Measurements from ENCODE around the gene TSPAN11.

Gene TSPAN11

GRCh38 chr12:31034372-31034771, 107.8 kb downstream of the TSPAN11 start:
- H3K36me3 ChIP-seq (ENCODE audit: low read depth), result no peaks in the 10 kb centered on the region
- TF ChIP-seq CTCF (IDR thresholded peaks at IDR 0.05; ENCODE audit: poor library complexity, severe bottlenecking), result no peak
- no peaks in the 10 kb centered on the region for H3K4me1 ChIP-seq (ENCODE audit: insufficient read depth, poor library complexity, severe bottlenecking)
- H3K27me3 ChIP-seq (ENCODE audit: insufficient read depth, poor library complexity, severe bottlenecking), result no peaks in the 10 kb centered on the region
- no peak overlapping the region for H3K27ac ChIP-seq (ENCODE audit: poor library complexity, severe bottlenecking)
- no peak overlapping the region for H3K4me3 ChIP-seq (ENCODE audit: severe bottlenecking)
- no peak for DNase-seq (ENCODE audit: low spot score)
- no peaks in the 10 kb centered on the region for H3K9me3 ChIP-seq (ENCODE audit: severe bottlenecking)
- ATAC-seq (ENCODE audit: low read depth), result no peak

- DNase-seq (ENCODE audit: low spot score) (no peak), ATAC-seq (ENCODE audit: low read depth) (no peak)
- Histone ChIP-seq H3K36me3 (ENCODE audit: low read depth) (no peaks in the 10 kb centered on the region), H3K4me3 (ENCODE audit: severe bottlenecking) (no peak overlapping the region), H3K27me3 (ENCODE audit: insufficient read depth, poor library complexity, severe bottlenecking) (no peaks in the 10 kb centered on the region), H3K4me1 (ENCODE audit: insufficient read depth, poor library complexity, severe bottlenecking) (no peaks in the 10 kb centered on the region), H3K9me3 (ENCODE audit: severe bottlenecking) (no peaks in the 10 kb centered on the region), H3K27ac (ENCODE audit: poor library complexity, severe bottlenecking) (no peak overlapping the region)
- no peak for TF ChIP-seq CTCF (IDR thresholded peaks at IDR 0.05; ENCODE audit: poor library complexity, severe bottlenecking)
Observed at GRCh38 chr12:31035226-31035625, 108.7 kb downstream of the TSPAN11 start.

- Histone ChIP-seq H3K9me3 (ENCODE audit: severe bottlenecking) (no peaks in the 10 kb centered on the region), H3K27ac (ENCODE audit: poor library complexity, severe bottlenecking) (no peak overlapping the region), H3K27me3 (ENCODE audit: insufficient read depth, poor library complexity, severe bottlenecking) (no peaks in the 10 kb centered on the region), H3K36me3 (ENCODE audit: low read depth) (no peaks in the 10 kb centered on the region), H3K4me3 (ENCODE audit: severe bottlenecking) (no peak overlapping the region), H3K4me1 (ENCODE audit: insufficient read depth, poor library complexity, severe bottlenecking) (no peaks in the 10 kb centered on the region)
- DNase-seq (ENCODE audit: low spot score), result no peak
- no peak for TF ChIP-seq CTCF (IDR thresholded peaks at IDR 0.05; ENCODE audit: poor library complexity, severe bottlenecking)
- ATAC-seq (ENCODE audit: low read depth), result no peak
Observed at GRCh38 chr12:31035967-31036665, 109.6 kb downstream of the TSPAN11 start.

GRCh38 chr12:31037028-31037427, 110.5 kb downstream of the TSPAN11 start:
- TF ChIP-seq CTCF (IDR thresholded peaks at IDR 0.05; ENCODE audit: poor library complexity, severe bottlenecking), result no peak
- H3K27ac ChIP-seq (ENCODE audit: poor library complexity, severe bottlenecking), result no peak overlapping the region
- H3K4me1 ChIP-seq (ENCODE audit: insufficient read depth, poor library complexity, severe bottlenecking), result no peaks in the 10 kb centered on the region
- ATAC-seq (ENCODE audit: low read depth), result no peak
- no peak for DNase-seq (ENCODE audit: low spot score)
- no peaks in the 10 kb centered on the region for H3K27me3 ChIP-seq (ENCODE audit: insufficient read depth, poor library complexity, severe bottlenecking)
- H3K9me3 ChIP-seq (ENCODE audit: severe bottlenecking), result no peaks in the 10 kb centered on the region
- no peak overlapping the region for H3K4me3 ChIP-seq (ENCODE audit: severe bottlenecking)
- no peaks in the 10 kb centered on the region for H3K36me3 ChIP-seq (ENCODE audit: low read depth)

GRCh38 chr12:31037931-31038330, 111.4 kb downstream of the TSPAN11 start:
- no peaks in the 10 kb centered on the region for H3K9me3 ChIP-seq (ENCODE audit: severe bottlenecking)
- no peaks in the 10 kb centered on the region for H3K27me3 ChIP-seq (ENCODE audit: insufficient read depth, poor library complexity, severe bottlenecking)
- no peaks in the 10 kb centered on the region for H3K4me1 ChIP-seq (ENCODE audit: insufficient read depth, poor library complexity, severe bottlenecking)
- TF ChIP-seq CTCF (IDR thresholded peaks at IDR 0.05; ENCODE audit: poor library complexity, severe bottlenecking), result no peak
- no peak overlapping the region for H3K4me3 ChIP-seq (ENCODE audit: severe bottlenecking)
- H3K36me3 ChIP-seq (ENCODE audit: low read depth), result no peaks in the 10 kb centered on the region
- ATAC-seq (ENCODE audit: low read depth) (no peak), DNase-seq (ENCODE audit: low spot score) (no peak)
- H3K27ac ChIP-seq (ENCODE audit: poor library complexity, severe bottlenecking), result no peak overlapping the region

Measured in RWPE2 (cell line).